IMR-90 (cell line): Measurements from ENCODE around the gene GUCY2D.

Experiments
- BHLHE40 ChIP-seq: fragments of 150-350 bp; IDR thresholded peaks from 2 replicates; pipeline ENCODE4 v1.6.1; 2016; ENCODE audit warnings: mild to moderate bottlenecking, low read depth, low read length
- CEBPB ChIP-seq: IDR thresholded peaks from 2 replicates; pipeline ENCODE4 v1.6.1; 2012; ENCODE audit warnings: low read depth, low read length, improper control_type of control experiment
- CTCF ChIP-seq: conservative IDR thresholded peaks from 2 replicates; pipeline ENCODE4 v1.5.1; 2012; ENCODE audit warnings: mild to moderate bottlenecking, low read depth, low read length, improper control_type of control experiment
- MAFK ChIP-seq: IDR thresholded peaks from 2 replicates; pipeline ENCODE4 v1.6.1; 2012; ENCODE audit warnings: low read depth, low read length, improper control_type of control experiment
- POLR2A ChIP-seq: IDR thresholded peaks from 2 replicates; pipeline ENCODE4 v1.6.1; 2012; ENCODE audit warnings: mild to moderate bottlenecking, low read depth, low read length
- RAD21 ChIP-seq: IDR thresholded peaks from 2 replicates; pipeline ENCODE4 v1.6.1; 2012; ENCODE audit warnings: low read length, improper control_type of control experiment
- RCOR1 ChIP-seq: IDR thresholded peaks from 2 replicates; pipeline ENCODE4 v1.6.1; 2012; ENCODE audit warnings: mild to moderate bottlenecking, low read length, improper control_type of control experiment; ENCODE audit not compliant: insufficient replicate concordance
- RFX5 ChIP-seq: IDR thresholded peaks from 2 replicates; pipeline ENCODE4 v1.8.0; 2012; ENCODE audit warnings: low read depth, mild to moderate bottlenecking, low read length, moderate library complexity
- SMC3 ChIP-seq: fragments of 150-350 bp; IDR thresholded peaks from 2 replicates; pipeline ENCODE4 v1.6.1; 2016; ENCODE audit warnings: low read depth, mild to moderate bottlenecking, antibody characterized with exemption, low read length, moderate library complexity

DNA sequence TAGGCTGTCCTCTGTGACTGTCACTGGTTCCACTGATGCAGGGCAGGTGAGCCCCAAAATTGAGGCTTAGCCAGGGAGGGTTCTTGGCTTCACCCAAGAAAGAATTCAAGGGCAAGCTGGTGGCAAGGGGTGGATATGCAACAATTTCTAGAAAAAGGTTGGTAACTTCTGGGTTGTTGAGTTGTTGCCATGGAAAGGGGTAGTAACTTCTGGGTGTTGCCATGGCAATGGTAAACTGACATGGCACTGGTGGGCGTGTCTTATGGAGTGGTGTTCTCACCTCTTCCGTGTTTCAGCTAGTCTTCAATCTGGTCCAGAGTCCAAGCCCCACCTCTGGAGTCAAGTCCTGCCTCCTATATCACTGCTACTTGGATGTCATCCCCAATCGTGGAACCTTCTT, 9.5 kb upstream of the GUCY2D start:
- TF ChIP-seq RAD21 (no peak), CTCF (no peak), RFX5 (no peak), POLR2A (no peak), RCOR1 (no peak), SMC3 (no peak), MAFK (no peak), BHLHE40 (no peak), CEBPB (no peak)
